Transverse colon (tissue), 3 donors: ENCODE results near the gene STXBP5.

Source experiments
- CTCF ChIP-seq, 5 experiments: fragments of 200-600 bp in 3 of 5; fragments of 450-650 bp in 2 of 5; sonication (generic) in 3 of 5; IDR thresholded peaks; 1 replicate in 2 of 5; 2 replicates in 3 of 5; pipeline ENCODE4 v1.5.1; 2016 to 2017; ENCODE audit warnings: antibody characterized with exemption in 5 of 5, inconsistent platforms in 3 of 5, mild to moderate bottlenecking in 2 of 5, moderate library complexity in 1 of 5
- POLR2A ChIP-seq: fragments of 450-650 bp; IDR thresholded peaks from one replicate; pipeline ENCODE4 v1.6.1; 2016; ENCODE audit warnings: antibody characterized with exemption, mild to moderate bottlenecking, moderate library complexity

- TF ChIP-seq POLR2A = no peak
- TF ChIP-seq CTCF (IDR thresholded peaks at IDR 0.05) = no peak
These were observed 121.3 kb downstream of the STXBP5 start for GRCh38 chr6:147325557-147325956.
